ENCODE measurements around the gene MUC5AC. TPM values are rescaled to one million over a fixed set of nuclear protein-coding genes. Genes with fewer than 3 reads are reported as not detected.

The MUC5AC gene
- total RNA-seq (2021; ENCODE audit: unreplicated experiment) (under 0.01 TPM), Bru-seq, nascent RNA (percentile 6 among the genes with signal in this experiment), BruChase-seq, experiment 1, labeled RNA remaining after a 6-hour chase (percentile 7 among the genes with signal in this experiment), BruChase-seq, experiment 2, labeled RNA remaining after a 2-hour chase (percentile 4 among the genes with signal in this experiment)
- polyA plus RNA-seq (2012) = 0.01 TPM in 2 replicates
- long read RNA-seq = 0 reads

- no peaks in the 10 kb centered on the region for H3K27me3 ChIP-seq (ENCODE audit: insufficient read depth, low read length)
- BruUV-seq (replicated peaks) = no TSS peak
- TF ChIP-seq POLR2A (IDR thresholded peaks at IDR 0.05; ENCODE audit: borderline replicate concordance, extremely low read depth, insufficient read depth, insufficient read length) (no peak), CEBPB (IDR thresholded peaks at IDR 0.05; ENCODE audit: low read depth) (no peak), ELF1 (IDR thresholded peaks at IDR 0.05; ENCODE audit: borderline replicate concordance, low read depth) (no peak)
- TF ChIP-seq, protein P1, sequence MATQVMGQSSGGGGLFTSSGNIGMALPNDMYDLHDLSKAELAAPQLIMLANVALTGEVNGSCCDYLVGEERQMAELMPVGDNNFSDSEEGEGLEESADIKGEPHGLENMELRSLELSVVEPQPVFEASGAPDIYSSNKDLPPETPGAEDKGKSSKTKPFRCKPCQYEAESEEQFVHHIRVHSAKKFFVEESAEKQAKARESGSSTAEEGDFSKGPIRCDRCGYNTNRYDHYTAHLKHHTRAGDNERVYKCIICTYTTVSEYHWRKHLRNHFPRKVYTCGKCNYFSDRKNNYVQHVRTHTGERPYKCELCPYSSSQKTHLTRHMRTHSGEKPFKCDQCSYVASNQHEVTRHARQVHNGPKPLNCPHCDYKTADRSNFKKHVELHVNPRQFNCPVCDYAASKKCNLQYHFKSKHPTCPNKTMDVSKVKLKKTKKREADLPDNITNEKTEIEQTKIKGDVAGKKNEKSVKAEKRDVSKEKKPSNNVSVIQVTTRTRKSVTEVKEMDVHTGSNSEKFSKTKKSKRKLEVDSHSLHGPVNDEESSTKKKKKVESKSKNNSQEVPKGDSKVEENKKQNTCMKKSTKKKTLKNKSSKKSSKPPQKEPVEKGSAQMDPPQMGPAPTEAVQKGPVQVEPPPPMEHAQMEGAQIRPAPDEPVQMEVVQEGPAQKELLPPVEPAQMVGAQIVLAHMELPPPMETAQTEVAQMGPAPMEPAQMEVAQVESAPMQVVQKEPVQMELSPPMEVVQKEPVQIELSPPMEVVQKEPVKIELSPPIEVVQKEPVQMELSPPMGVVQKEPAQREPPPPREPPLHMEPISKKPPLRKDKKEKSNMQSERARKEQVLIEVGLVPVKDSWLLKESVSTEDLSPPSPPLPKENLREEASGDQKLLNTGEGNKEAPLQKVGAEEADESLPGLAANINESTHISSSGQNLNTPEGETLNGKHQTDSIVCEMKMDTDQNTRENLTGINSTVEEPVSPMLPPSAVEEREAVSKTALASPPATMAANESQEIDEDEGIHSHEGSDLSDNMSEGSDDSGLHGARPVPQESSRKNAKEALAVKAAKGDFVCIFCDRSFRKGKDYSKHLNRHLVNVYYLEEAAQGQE (IDR thresholded peaks at IDR 0.05; ENCODE audit: low read depth) = no peak
- TF ChIP-seq, protein P2, sequence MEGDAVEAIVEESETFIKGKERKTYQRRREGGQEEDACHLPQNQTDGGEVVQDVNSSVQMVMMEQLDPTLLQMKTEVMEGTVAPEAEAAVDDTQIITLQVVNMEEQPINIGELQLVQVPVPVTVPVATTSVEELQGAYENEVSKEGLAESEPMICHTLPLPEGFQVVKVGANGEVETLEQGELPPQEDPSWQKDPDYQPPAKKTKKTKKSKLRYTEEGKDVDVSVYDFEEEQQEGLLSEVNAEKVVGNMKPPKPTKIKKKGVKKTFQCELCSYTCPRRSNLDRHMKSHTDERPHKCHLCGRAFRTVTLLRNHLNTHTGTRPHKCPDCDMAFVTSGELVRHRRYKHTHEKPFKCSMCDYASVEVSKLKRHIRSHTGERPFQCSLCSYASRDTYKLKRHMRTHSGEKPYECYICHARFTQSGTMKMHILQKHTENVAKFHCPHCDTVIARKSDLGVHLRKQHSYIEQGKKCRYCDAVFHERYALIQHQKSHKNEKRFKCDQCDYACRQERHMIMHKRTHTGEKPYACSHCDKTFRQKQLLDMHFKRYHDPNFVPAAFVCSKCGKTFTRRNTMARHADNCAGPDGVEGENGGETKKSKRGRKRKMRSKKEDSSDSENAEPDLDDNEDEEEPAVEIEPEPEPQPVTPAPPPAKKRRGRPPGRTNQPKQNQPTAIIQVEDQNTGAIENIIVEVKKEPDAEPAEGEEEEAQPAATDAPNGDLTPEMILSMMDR (IDR thresholded peaks at IDR 0.05 in 2 of 3, conservative IDR thresholded peaks at IDR 0.05 in 1 of 3; ENCODE audit: borderline replicate concordance in 1 of 3, insufficient read depth in 1 of 3, low read depth in 2 of 3, low read length in 2 of 3) = no peak
- H3K4me3 ChIP-seq (replicated peaks in 1 of 2; ENCODE audit: low read depth in 1 of 2, low read length in 2 of 2) = no peak within 1 kb of the TSS
- DNase-seq (ENCODE audit: low read depth, low spot score) (no peak), ATAC-seq (no peak)
- no peak within 1 kb of the TSS for H3K9ac ChIP-seq (ENCODE audit: low read length)
- peaks cover 13 to 24% of the 10 kb centered on the region in 2 experiments; a peak in 3 of 4 replicates for H3K4me1 ChIP-seq (ENCODE audit: control insufficient read depth in 1 of 2, insufficient read depth in 2 of 2, low read length in 2 of 2)
- H3K9me3 ChIP-seq (ENCODE audit: control insufficient read depth in 1 of 2, insufficient read depth in 1 of 2, low read depth in 1 of 2, low read length in 2 of 2) = no peaks in the 10 kb centered on the region; a peak in 1 of 4 replicates
- intact Hi-C loops (cut with micrococcal nuclease) = no loop called here
- H3K27ac ChIP-seq (ENCODE audit: low read depth, low read length) = no peak within 1 kb of the TSS
- no peaks in the 10 kb centered on the region for H3K36me3 ChIP-seq (ENCODE audit: control insufficient read depth in 1 of 2, insufficient read depth in 2 of 2, low read length in 2 of 2)
- no peaks in the 10 kb centered on the region for H4K20me1 ChIP-seq (ENCODE audit: insufficient read depth)
- H3K9me2 ChIP-seq (ENCODE audit: insufficient read depth) = no peaks in the 10 kb centered on the region
- ChIA-PET RAD21 (ENCODE audit: low non-redundant PET in 1 of 2, low total read pairs in 2 of 2, uncharacterized antibody in 2 of 2, unreplicated experiment in 2 of 2) (no interaction called here), CTCF (no interaction called here), POLR2A (no interaction called here)
- H3K4me2 ChIP-seq (ENCODE audit: low read length) = no peak within 1 kb of the TSS
- H2AFZ ChIP-seq (ENCODE audit: low read depth, low read length, poor library complexity, severe bottlenecking) = no peak within 1 kb of the TSS
- H3K79me2 ChIP-seq (ENCODE audit: insufficient read depth, low read length) = no peaks in the 10 kb centered on the region
Measured at GRCh38 chr11:1157645-1158591, at the start of gene MUC5AC. MUC5AC (plus strand) TSS chr11:1157953; CDS start chr11:1158000, 47 bp downstream.
